GM18502 (cell line): Measurements from ENCODE around the gene GTF2I.
A peak's percentile ranks its signal among the peaks of the same experiment; 100 is the strongest.
"Not testable (repeated sequence)": the region's sequence is repeated elsewhere in the genome, so short reads cannot be mapped to it uniquely, and the experiment has no call there.

Experiments used
- ATAC-seq: cut with Tn5 transposase; IDR thresholded peaks from one replicate; pipeline ENCODE4 v1.9.1; 2021; ENCODE audit warnings: mild to moderate bottlenecking; ENCODE audit not compliant: unreplicated experiment, poor library complexity

Gene GTF2I

GRCh38 chr7:74708569-74709275 lies 51.2 kb downstream of the GTF2I start:
- no peak for ATAC-seq

DNA sequence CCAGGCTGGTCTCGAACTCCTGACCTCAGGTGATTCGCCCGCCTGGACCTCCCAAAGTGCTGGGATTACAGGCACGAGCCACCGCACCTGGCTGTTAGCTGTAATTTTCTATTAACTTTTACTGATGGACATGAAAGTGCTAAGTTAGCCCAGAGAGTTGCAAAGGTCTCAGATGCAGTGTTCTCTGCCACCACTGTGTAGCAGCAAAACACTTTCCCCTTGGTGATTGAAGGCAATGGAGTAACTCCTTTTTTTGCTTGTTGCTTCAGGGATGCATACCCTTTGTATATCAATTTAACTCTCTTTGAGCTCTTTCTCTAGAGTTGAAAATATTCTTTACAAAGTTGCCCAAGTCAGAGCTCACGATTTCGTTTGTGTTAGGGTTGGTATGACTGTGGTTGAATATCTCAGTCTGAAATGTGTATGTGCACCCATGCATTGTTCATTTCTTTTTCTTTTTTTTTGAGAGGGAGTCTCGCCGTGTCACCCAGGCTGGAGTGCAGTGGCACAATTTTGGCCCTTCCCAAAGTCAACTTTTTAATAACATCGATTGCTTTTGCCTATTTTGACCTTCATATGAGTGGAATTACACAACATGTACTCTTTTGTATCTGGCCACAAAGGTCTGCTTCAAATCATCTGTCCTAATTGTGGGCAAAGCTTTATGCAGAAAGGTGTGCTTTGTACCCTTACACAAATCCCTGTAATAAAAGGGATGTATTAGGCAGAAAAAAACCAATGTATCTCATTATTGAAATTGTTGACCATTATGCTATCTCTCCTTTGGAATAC lies 52.6 kb downstream of the GTF2I start:
- ATAC-seq, result no peak

DNA sequence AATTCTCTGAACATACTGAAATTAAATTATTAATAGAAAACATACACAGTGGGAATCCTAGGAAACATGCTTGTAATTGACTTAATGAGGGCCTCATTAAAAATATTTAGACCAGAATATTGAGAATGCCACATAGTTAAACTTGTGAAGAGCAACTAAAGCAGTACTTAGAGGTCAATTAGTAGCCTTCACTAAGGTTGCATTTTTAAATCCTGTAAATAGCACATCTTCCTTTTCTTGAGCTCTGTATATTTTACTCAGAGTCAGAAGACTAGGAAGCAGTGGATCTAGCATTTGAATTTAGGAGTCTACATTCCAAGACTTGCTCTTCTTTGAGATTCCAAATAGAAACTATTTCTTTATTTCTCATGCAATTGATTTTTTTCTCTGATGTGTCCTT lies 56.0 kb downstream of the GTF2I start:
- ATAC-seq, result no peak

DNA sequence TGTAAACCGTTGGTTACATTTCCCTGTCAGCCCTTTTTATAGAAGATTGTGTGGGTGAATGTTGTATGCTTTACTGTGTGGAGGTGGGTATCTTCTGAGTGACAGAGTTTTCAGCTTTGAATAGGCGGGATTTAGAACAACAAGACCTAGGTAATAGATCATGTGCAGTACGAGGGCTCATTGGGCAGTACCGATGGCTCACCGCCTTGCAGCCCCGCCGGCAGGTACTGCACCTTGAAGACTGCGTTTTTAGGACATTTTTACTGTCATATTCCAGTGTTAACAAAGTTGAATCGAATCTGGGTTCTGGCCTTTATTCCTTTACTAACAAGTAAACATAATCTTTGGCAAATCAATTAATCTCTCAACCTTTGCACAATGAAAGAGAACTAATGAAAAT lies 60.4 kb downstream of the GTF2I start:
- ATAC-seq, result no peak

DNA sequence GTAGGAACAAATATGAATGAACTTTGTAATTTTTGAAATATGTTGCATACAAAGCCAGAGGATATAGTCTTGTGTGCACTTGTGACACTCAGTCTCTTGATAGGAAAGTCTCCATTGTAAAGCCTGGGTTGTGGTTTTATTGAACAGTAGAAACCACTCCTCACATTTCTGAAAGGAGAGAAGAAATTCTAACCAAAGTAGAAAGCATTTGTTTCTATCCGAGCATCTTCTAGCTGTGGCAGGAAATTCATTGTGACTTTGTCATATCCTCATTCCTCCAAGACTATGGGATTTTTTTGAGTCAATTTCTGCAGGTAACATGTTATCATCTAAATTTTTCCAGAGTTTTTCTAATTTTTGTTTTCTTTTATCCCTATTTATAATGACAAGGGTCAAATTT lies 60.8 kb downstream of the GTF2I start:
- ATAC-seq, result no peak

DNA sequence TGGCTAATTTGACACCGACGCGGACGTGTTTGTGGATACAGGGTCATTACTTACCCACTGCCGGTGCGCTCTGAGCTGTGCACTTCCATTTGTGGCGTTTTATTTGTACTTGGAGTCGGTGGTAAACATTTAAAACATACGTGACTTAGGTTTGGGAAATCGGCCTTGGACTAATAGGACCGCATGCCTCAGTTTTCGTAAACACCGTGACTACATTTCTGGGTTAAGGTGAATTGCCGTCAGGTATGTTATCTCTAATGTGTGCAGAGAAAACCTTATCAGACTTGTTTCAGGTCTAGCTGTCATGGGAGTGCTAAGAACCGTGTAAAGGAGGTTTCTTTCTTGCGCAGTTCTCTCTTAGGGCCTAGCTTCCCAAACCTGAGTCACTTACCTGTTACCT lies 64.6 kb downstream of the GTF2I start:
- ATAC-seq, result no peak

- ATAC-seq, result no peak
Measured at GRCh38 chr7:74725840-74726239, 68.3 kb downstream of the GTF2I start.

GRCh38 chr7:74726309-74727101 lies 69.0 kb downstream of the GTF2I start:
- ATAC-seq, result no peak

DNA sequence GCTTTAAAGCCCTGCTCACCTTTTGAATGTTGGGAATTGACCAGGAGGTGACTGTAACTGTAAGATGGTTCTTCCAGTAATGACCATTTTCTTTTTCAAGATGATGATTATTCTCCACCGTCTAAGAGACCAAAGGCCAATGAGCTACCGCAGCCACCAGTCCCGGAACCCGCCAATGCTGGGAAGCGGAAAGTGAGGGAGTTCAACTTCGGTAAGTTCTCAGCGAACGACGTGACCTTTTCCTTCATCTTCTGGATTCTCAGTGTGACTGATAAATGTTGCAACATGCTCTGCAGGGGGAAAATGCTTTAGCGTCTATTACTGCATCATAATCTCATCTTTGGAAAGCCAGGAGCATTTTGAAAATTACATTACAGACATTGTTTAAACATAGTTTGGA lies 71.2 kb downstream of the GTF2I start:
- not testable (repeated sequence) for ATAC-seq

DNA sequence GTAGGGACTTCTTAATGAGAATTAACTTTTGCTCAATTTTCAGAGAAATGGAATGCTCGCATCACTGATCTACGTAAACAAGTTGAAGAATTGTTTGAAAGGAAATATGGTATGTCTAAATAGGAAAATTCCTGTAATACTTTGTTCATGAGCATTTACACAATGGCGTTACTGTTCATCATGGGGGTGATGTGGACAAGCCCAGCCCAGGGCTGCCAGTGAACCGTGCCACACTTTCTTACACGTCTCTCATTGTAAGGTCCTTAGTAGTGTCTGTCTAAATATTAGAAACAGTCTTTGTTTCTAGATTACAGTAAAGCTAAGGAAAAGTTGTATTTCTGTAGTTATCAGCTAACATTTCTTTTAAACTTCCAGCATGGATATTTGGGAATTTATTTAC lies 72.7 kb downstream of the GTF2I start:
- not testable (repeated sequence) for ATAC-seq

DNA sequence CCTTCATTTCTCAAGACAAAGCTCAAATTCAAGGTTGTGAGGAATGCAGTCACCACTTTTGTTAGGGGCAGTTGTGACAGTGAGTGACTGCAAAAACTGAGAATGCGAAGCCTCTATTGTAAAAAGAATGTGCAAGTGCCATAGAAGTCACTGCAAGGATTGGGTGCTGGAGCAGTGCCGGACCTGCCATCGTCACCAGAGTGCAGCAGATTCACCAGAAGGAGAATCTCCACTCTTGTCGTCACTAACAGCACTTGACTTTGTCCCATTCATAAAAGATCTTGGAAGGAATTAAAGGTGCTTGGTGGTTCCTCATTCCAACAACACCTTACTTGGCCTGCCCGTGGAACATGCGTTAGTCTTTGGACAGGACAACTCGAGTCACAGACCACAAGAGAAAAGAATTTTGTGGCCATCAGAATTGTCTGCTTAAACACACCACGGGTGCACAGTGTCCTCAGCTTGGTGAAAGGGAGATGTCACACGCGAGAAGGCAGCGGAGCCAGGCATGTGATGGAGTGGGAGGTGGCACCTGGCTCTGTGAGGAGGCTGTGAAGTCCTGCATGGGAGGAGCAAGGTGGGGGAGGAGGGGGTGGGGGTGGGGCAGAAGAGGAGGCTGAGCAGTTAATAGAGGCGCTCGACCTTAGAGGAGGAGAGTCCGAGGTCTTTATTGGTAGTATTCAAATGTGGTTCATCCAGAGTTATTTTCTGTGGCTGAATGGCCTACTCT lies 82.6 kb downstream of the GTF2I start:
- not testable (repeated sequence) for ATAC-seq

DNA sequence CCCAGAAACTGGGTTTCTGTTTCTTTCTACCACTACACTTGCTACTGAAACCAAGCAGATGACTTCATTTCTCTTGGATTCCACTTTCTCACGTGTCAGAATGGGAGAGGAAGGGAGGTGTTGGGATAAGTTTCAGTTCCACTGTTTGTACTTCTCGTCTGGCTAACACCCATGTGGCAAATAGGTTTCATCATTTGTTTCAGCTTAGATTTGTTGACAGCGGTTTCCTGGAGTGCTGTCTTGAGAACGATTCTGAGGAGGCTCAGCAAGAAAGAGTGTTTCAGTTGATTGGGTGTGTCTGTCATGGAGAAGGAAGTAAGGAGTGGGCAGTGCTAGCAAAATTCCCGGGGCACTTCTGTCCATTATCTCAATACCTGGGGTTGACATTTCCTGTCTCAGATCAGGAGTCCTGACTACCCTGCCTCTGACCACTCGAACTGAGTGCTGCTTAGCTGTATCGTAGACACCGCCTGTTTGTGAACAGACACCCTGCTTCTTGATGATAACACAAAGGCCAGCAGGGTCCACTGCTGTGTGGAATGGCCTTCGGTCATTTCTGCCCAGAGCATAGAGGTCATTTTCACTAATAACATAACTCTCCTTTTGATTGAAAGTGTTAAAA lies 86.5 kb downstream of the GTF2I start:
- not testable (repeated sequence) for ATAC-seq

DNA sequence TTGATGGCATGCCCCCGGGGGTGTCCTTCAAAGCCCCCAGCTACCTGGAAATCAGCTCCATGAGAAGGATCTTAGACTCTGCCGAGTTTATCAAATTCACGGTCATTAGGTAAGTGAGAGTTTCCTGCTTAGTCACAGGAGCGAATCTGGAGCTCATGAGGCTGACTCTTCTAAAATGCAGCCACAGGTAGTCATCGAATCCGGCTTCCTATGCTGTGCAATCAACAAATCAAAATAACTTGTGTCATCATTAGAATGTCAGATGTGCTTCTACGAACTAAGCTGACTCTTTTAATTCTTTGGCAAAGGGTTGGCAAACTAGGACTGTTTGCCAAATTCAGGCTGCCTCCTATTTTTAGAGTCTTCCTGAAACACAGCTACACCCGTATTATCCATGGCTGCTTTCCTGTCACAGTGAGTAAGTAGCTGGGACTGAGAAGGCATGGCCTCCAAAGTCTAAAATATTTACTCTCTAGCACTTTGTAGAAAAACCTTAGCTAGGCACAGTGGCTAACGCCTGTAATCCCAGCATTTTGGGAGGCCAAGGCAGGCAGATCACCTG lies 96.5 kb downstream of the GTF2I start:
- not testable (repeated sequence) for ATAC-seq

- ATAC-seq, result not testable (repeated sequence)
Measured at GRCh38 chr7:74756673-74757072, 99.2 kb downstream of the GTF2I start.

GRCh38 chr7:74758268-74758667 lies 100.8 kb downstream of the GTF2I start:
- not testable (repeated sequence) for ATAC-seq

GRCh38 chr7:74758982-74759381 lies 101.5 kb downstream of the GTF2I start:
- not testable (repeated sequence) for ATAC-seq

GRCh38 chr7:74765205-74765918 lies 107.8 kb downstream of the GTF2I start:
- ATAC-seq, result peak; percentile 41

DNA sequence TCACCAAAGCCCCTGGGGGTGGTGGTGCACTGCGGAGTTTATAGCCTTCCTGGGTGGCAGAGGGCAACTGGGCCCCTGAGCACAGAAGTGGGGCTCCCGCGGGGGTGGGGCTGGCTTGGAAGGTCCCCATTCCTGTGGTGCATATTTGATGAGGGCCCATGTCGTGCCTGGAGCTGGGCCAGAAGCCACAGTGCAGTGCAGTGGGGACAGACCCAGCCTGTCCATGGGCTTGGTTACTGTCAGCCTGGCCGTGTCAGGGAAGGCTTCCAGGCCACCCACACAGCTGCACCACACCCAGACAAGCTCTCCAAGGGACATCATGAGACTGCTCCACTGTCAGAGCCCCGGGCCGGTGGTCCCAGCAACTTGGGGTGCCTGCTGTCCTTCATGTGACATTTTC lies 109.0 kb downstream of the GTF2I start:
- ATAC-seq, result not testable (repeated sequence)

- not testable (repeated sequence) for ATAC-seq
Measured at GRCh38 chr7:74766991-74767390, 109.5 kb downstream of the GTF2I start.
